GM21367 (cell line): ENCODE measurements around the gene DDX21.
"Not testable (repeated sequence)": the region's sequence is repeated elsewhere in the genome, so short reads cannot be mapped to it uniquely, and the experiment has no call there.

Experiments used
- ATAC-seq: cut with Tn5 transposase; IDR thresholded peaks from one replicate; pipeline ENCODE4 v1.9.1; 2021; ENCODE audit not compliant: unreplicated experiment

The DDX21 gene

DNA sequence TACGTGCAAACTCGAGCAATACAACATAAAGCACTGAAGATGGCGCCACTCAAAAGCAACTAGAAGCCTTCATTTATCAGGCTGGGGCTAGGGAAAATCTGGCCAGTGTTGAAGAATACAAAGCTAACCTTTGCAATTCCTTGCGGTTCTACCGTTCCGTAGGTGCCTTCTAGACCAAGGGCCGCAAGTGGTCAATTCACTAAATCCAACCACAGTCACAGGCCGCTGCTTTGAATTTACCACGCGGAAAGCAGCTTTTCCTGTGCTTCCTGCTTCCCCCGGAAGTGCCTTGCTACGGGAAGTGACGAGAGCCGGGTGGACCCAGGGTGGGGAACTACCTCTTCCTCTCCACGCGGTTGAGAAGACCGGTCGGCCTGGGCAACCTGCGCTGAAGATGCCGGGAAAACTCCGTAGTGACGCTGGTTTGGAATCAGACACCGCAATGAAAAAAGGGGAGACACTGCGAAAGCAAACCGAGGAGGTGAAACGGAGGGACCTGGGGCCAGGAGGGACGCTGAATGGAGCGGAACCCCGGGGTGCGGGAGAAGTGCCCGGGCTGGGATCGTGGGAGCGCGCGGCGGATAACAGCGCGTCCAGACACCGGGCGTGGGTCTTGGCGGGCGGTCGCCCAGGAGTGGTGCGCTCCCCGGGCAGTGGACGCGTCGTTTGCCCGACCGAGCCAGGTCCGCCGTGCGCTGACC lies at the start of gene DDX21:
Gene DDX21 (plus strand): TSS at position 339 of the 701 bp plus-strand sequence. CDS start 56 bp downstream, at position 395.
- ATAC-seq = peak; percentile 81

DNA sequence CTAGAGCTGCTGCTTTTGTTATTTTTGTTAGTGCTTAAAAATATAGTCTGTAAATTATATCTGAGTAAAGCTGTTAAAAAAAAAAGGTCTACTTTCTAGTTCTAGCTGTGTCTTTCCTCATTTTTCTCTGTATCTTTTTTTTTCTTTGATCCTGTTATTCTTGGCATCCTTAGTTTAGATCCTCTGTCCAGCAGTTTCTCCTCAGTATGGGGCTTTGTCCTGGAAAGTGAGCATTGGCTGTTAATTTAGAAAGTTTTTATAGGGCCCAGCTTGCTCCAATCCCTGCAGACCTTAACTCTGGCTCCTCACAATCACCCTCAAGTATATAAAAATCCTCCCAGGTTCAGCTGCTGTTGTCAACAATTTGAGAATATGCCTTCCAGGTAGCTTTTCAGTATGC lies 31.4 kb upstream of the DDX21 start:
- no peak for ATAC-seq

DNA sequence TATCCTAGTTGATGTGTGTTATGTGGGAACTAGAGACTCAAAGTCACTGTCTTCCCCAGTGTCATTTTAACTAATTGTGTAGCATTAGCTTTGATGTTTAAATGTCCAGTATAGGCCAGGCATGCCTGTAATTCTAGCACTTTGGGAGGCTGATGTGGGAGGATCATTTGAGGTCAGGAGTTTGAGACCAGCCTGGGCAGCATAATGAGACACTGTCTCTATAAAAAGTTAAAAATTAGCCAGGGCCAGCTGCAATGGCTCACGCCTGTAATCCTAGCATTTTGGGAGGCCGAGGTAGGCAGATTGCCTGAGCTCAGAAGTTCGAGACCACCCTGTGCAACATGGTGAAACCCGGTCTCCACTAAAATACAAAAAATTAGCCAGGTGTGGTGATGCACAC lies 30.5 kb upstream of the DDX21 start:
- ATAC-seq = no peak

DNA sequence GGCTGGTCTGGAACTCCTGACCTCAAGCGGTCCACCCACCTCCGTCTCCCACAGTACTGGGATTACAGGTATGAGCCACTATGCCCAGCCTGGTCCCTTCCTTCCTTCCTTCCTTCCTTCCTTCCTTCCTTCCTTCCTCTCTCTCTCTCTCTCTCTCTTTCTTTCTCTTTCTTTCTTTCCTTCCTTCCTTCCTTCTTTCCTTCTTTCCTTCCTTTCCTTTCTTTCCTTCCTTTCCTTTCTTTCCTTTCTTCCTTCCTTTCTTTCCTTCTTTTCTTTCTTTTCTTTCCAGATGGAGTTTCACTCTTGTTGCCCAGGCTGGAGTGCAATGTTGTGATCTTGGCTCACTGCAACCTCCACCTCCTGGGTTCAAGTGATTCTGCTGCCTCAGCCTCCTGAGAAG lies 26.8 kb upstream of the DDX21 start:
- ATAC-seq = not testable (repeated sequence)

DNA sequence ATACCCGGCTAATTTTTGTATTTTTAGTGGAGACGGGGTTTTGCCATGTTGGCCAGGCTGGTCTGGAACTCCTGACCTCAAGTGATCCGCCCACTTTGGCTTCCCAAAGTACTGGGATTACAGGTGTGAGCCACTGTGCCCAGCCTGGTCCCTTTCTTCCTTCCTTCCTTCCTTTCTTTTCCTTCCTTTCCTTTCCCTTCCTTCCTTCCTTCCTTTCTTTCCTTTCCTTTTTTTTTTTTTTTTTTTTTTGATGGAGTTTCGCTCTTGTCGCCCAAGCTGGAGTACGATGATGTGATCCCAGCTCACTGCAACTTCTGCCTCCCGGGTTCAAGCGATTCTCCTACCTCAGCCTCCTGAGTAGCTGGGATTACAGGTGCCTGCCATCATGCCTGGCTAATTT lies 26.1 kb upstream of the DDX21 start:
- ATAC-seq = not testable (repeated sequence)

DNA sequence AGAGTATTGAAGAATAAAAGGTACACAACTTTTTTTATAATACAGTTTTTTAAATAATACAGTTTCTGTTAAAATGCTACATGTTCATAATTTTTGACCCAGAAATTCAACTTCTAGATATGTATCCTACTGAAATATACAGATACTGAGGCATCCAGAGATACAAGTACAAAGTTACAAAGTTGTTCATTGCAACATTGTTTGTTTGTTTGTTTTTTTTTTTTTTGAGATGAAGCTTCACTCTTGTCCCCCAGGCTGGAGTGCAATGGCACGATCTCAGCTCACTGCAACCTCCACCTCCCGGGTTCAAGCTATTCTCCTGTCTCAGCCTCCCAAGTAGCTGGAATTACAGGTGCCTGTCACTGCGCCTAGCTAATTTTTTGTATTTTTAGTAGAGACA lies 23.1 kb upstream of the DDX21 start:
- not testable (repeated sequence) for ATAC-seq

DNA sequence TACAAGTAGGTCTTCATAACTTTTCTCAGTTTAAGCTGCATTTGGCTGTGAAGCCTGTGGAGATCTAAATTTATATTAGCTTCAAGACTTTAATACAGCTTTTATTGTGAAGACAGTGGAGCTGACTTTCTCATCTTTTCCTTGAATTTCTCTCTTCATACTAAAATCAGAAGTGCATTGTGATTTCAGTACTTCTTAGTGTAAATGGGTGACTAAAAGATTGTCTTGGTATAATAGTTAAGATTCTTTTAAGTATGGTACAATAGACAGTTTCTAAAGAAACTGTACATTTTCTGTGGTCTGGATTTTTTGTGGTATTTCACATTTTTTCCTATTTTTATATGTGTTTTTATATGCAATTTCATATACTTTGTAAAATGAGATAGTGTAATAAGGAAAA lies 21.0 kb upstream of the DDX21 start:
- ATAC-seq = no peak

DNA sequence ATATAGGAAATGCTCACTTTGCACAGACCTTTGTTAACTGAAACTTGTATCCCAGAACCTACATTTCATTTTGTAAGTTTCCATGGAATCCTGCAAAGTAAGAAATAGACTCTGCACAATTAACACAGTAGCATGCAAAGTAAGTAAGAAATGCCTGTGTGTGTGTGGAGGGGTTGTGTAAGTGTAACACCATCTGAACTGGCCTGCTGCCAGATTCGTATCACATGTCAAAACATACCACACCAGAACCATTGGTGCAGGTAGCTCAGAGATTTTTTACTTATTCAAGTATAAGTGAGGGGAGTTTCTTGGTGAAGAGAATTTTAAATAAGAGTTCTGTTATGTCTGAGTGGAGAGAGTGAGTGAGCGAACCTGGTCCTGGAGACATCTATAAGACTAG lies 17.9 kb upstream of the DDX21 start:
- no peak for ATAC-seq

DNA sequence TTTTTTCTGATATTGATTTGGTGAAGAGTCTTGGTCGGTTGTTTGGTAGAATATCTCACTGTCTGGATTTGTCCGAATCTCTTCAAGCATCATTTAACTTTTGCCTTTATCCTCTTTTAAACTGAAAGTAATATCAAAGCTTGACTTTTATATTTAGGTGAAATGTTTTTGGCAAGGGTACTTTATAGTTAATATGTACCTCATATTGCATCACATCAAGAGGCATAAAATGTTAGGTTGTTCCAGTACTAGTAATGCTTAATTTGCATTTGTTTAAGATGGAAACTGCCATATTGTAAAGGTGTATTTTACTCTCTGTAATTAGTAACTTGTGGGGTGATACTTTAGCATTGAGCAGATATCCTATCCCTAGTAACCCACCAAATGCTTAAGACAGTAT lies 17.1 kb upstream of the DDX21 start:
- ATAC-seq = no peak

DNA sequence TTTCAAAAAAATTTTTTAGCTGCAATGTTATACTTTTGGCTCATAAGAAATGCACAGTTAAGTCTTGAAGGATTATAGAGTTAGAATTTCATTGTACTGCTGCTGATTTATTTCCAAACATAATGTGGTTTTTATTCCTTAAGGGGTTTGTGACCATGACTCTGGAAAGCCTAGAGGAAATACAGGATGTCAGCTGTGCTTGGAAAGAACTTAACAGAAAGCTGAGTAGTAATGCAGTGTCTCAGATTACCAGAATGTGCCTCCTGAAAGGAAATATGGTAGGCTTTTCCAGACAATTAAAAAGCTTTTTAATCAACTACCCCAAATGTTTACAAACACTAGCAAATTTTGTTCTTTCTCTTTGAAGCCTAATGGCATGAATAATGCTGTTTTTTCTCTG lies 15.1 kb upstream of the DDX21 start:
- not testable (repeated sequence) for ATAC-seq

DNA sequence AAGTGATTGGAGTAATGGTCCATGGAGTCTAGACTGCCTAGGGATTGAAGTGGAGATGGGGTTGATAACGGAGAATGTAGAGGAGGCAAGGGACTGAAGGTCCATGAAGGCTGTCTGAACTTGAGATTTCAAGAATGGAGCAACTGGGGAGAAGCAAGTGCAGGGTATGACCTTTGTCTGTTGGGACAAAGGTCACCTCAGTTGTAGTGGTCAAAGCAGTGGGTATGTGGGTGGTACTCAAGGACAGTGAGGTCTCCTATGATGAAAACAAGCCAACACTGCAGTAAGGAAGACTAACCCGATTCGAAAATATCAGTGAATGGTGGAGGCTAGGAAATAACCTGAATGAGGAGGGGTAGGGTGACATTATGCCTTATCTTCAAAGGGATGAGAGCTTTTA lies 5.4 kb upstream of the DDX21 start:
- no peak for ATAC-seq

DNA sequence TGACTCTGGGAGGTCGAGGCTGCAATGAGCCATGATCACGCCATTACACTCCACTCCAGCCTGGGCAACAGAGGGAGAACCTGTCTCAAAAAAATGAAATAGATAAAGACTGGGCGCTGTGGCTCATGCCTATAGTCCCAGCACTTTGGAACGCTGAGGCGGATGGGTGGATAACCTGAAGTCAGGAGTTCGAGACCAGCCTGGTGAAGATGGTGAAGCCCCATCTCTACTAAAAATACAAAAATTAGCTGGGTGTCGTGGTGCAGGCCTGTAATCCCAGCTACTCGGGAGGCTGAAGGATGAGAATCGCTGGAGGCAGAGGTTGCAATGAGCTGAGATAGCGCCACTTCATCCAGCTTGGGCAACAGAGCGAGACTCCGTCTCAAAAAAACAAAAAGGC lies 1.1 kb upstream of the DDX21 start:
- ATAC-seq = no peak

DNA sequence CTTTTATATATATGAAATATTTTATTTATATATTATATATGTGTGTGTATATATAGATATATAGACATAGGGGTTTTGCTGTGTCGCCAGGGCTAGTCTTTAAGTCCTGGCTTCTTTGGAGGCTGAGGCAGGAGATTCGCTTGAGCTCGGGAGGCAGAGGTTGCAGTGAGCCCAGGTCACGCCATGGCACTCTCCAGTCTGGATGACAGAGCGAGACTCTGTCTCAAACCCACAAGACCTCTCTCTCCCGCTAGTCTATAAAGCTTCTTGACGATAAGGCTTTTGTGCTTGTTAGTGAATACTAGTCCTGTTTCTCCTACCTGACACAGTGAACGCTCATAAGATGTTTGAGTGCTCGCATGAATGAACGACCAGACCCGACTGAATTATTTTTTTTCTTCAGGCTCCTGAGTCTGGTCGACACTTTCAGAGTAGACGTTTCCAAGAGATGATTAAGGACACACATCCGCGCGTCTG lies 577 bp upstream of the DDX21 start:
- no peak for ATAC-seq

DNA sequence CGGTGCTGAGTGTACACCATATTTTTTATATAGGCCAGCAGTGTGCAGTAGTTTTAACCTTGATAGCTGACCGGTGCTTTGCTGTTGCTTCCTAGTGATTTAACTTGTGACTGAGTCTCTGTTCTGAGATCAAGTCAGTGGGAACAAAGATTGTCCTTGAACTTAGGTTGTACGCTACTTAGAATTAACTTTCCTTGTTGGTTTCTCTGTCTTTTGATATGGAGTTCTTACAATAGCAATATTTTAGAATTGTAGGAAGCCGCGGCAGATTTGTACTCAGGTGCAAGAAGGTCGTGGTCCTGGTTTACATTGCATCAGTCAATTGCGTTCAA lies 1.3 kb downstream of the DDX21 start:
- no peak for ATAC-seq

DNA sequence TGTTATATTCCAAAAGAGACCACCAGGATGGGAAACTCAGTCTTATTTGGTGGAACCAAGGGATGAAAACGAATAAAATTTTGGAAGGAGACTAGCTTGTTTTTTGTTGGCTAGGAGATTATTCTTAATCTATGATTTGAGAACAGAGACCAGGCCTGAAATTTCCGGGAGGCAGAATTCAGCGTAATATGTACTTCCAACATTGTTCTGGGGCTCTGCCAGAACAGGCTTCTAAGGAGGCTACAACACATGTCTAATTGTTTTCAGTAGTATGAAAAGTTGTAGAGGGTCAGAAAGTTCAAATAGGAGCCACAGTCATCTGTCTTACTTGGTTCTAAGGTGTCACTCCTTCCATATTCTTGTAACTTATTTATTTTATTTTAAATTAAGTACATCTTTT lies 1.7 kb downstream of the DDX21 start:
- no peak for ATAC-seq

DNA sequence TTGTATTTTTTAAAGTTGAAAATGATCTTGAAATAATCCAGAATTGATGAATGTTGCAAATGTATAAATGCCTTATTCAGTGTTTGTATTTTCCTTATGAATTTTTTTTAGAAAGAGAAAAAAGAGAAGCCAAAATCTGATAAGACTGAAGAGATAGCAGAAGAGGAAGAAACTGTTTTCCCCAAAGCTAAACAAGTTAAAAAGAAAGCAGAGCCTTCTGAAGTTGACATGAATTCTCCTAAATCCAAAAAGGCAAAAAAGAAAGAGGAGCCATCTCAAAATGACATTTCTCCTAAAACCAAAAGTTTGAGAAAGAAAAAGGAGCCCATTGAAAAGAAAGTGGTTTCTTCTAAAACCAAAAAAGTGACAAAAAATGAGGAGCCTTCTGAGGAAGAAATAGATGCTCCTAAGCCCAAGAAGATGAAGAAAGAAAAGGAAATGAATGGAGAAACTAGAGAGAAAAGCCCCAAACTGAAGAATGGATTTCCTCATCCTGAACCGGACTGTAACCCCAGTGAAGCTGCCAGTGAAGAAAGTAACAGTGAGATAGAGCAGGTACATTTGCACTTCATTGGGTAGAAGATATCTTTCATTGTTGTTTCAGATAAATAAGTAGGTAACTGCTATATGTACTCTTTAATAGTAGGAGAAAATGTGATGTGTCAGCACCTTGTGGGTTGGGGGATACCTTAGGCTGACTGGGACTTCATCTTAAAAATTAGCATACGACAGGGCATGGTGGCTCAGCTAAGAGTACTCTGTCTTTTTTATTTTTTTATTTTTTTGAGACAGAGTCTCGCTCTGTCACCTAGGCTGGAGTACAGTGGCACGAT lies 3.9 kb downstream of the DDX21 start:
- ATAC-seq = no peak

DNA sequence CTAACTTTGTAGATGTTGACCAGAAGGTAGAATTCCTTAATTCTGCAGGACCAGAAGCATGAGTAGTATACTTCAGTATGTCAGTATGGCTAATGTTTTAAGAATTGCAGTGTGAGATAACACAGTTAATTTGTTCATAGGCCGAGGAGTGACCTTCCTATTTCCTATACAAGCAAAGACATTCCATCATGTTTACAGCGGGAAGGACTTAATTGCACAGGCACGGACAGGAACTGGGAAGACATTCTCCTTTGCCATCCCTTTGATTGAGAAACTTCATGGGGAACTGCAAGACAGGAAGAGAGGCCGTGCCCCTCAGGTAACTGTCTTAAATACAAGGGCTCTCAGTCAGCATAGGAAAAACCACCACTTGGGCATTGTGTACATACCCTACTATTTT lies 7.2 kb downstream of the DDX21 start:
- no peak for ATAC-seq

DNA sequence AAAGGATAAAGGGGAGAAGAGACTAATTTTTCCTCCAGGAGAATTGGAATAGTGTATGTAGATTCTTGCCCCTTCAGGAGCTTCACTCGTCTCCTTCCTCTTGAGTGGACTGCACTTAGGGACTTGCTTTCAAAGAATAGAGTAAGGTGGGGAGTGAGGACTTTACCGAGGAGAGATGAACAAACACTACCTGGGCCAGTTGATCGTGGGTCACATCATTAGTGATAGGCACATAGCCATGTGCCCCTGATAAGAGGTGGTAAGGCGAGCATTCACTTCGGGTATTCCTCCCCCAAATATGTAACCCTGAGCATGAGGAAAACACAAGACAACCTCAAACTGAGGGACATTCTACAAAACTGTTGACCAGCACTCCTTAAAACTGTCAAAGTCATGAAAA lies 18.0 kb downstream of the DDX21 start:
- ATAC-seq = no peak

DNA sequence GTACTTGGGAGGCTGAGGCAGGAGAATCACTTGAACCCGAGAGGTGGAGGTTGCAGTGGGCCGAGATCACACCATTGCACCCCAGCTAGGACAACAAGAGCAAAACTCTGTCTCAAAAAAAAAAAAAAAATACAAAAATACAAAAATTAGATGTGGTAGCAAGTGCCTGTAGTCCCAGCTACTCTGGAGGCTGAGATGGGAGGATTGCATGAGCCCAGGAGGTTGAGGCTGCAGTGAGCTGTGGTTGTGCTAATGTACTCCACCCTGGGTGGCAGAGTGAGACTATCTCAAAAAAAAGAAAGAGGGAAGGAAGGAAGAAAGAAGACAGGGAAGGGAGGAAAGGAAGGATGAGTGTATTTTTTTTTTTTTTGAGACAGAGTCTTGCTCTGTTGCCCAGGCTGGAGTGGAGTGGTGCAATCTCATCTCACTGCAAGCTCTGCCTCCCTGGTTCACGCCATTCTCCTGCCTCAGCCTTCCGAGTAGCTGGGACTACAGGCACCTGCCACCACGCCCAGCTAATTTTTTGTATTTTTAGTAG lies 20.0 kb downstream of the DDX21 start:
- not testable (repeated sequence) for ATAC-seq

DNA sequence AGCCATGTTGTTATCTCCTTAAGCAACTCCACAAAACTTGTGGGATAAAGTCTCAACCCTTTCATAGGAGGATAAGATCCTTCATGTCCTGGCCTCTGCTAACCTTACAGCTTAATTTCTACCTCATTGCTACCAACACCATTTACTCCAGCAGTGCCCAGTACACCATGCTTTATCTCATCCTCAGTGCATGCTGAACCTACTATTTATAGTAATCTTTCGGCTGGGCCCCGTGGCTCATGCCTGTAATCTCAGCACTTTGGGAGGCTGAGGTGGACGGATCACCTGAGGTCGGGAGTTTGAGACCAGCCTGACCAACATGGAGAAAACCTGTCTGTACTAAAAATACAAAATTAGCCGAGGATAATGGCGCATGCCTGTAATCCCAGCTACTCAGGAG lies 23.8 kb downstream of the DDX21 start:
- not testable (repeated sequence) for ATAC-seq

DNA sequence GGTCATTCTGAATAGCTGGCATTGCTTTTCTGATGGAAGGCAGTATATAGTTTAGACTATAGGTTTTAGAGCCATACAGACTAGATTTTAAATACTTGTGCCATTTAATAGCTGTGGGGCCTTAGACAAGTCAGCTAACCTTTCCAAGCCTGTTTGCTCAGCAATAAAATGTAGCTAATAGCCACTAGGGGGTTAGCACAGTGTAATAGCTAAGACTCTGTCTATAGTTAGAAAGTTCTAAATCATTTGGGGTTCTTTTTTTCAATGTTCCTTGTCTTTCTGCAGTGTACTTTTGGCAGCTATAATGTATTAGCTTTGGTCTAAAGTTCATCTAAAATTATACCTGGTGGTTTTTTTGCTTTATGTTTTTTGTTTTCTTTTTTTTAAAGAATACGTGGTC lies 25.1 kb downstream of the DDX21 start:
- no peak for ATAC-seq

DNA sequence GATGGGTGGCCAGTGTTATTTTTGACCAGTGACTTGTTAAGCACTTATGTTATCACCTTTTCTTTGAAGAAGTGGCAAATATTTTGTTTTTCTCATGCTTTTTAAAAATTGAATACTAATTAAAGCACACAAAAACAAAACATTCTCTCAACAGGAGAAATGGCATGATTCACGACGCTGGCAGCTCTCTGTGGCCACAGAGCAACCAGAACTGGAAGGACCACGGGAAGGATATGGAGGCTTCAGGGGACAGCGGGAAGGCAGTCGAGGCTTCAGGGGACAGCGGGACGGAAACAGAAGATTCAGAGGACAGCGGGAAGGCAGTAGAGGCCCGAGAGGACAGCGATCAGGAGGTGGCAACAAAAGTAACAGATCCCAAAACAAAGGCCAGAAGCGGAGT lies 26.4 kb downstream of the DDX21 start:
- no peak for ATAC-seq
